Measurements from ENCODE around the gene LMNB1.

DNA sequence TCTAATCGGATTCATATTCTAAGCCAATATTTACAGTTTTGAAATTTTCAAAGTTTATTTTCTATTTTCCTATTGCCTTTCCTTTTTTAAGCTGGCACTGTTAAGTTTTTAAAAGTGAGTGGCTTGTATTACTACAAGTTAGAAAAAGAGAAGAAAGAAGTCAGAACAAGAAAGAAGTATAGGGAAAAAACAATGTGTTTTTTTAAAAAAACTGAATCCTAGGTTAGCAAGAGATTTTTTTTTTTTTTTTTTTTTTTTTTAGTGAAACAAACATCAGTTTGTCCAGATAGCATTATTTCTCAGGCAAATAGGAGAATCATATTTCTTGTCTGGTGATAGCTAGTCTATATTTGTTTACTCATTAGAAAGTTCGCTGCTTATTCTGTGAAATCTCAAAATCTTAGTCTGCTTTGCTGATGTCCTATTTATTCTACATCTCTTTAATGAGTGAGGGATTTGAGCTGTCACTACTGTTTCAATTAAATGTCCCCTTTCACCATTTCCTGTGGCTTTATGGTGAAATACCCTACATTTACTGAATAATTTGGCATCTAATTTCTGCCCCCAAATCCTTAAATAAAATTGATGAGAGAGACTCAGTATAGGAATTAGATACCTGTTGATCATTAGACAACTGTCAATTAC, 19.1 kb upstream of the LMNB1 start:
- TF ChIP-seq, protein P1, sequence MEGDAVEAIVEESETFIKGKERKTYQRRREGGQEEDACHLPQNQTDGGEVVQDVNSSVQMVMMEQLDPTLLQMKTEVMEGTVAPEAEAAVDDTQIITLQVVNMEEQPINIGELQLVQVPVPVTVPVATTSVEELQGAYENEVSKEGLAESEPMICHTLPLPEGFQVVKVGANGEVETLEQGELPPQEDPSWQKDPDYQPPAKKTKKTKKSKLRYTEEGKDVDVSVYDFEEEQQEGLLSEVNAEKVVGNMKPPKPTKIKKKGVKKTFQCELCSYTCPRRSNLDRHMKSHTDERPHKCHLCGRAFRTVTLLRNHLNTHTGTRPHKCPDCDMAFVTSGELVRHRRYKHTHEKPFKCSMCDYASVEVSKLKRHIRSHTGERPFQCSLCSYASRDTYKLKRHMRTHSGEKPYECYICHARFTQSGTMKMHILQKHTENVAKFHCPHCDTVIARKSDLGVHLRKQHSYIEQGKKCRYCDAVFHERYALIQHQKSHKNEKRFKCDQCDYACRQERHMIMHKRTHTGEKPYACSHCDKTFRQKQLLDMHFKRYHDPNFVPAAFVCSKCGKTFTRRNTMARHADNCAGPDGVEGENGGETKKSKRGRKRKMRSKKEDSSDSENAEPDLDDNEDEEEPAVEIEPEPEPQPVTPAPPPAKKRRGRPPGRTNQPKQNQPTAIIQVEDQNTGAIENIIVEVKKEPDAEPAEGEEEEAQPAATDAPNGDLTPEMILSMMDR (optimal IDR thresholded peaks at IDR 0.05 in 1 of 3, IDR thresholded peaks at IDR 0.05 in 1 of 3, conservative IDR thresholded peaks at IDR 0.05 in 1 of 3; ENCODE audit: extremely low read depth in 1 of 3, insufficient read depth in 2 of 3, low read length in 3 of 3), result no peak
- no peak for TF ChIP-seq EZH2 (IDR thresholded peaks at IDR 0.05; ENCODE audit: low read length)

Data from keratinocyte (primary cell).